ENCODE data around the gene KRT78.
A peak's percentile ranks its signal among the peaks of the same experiment; 100 is the strongest.
"Not testable (repeated sequence)": the region's sequence is repeated elsewhere in the genome, so short reads cannot be mapped to it uniquely, and the experiment has no call there.

The KRT78 gene

GRCh38 chr12:52848661-52849255 is at the start of gene KRT78:
TSS of gene KRT78 (minus strand) at chr12:52848994. CDS start at chr12:52848930, 64 bp downstream.
- no peak for DNase-seq (ENCODE audit: low read depth in 2 of 3, low spot score in 2 of 3)

- DNase-seq (ENCODE audit: low read depth in 2 of 3, low spot score in 2 of 3) = no peak
Observed at GRCh38 chr12:52896190-52897100, 47.7 kb upstream of the KRT78 start.

- no peak for DNase-seq (ENCODE audit: low read depth in 2 of 3, low spot score in 2 of 3)
Observed at GRCh38 chr12:52895726-52896189, 47.0 kb upstream of the KRT78 start.

- DNase-seq (ENCODE audit: low read depth in 2 of 3, low spot score in 2 of 3) = no peak
Observed at GRCh38 chr12:52892974-52893373, 44.2 kb upstream of the KRT78 start.

- no peak for DNase-seq (ENCODE audit: low read depth in 2 of 3, low spot score in 2 of 3)
Observed at GRCh38 chr12:52892207-52892852, 43.5 kb upstream of the KRT78 start.

- no peak for DNase-seq (ENCODE audit: low read depth in 2 of 3, low spot score in 2 of 3)
Observed at GRCh38 chr12:52891044-52891443, 42.2 kb upstream of the KRT78 start.

GRCh38 chr12:52890417-52890816 is 41.6 kb upstream of the KRT78 start:
- no peak for DNase-seq (ENCODE audit: low read depth in 2 of 3, low spot score in 2 of 3)

- peak; percentile 55 to 80 (median 73) for DNase-seq (ENCODE audit: low read depth in 2 of 3, low spot score in 2 of 3)
Observed at GRCh38 chr12:52884526-52885293, 35.9 kb upstream of the KRT78 start.

GRCh38 chr12:52880499-52880898 is 31.7 kb upstream of the KRT78 start:
- DNase-seq (ENCODE audit: low read depth in 2 of 3, low spot score in 2 of 3) = not testable (repeated sequence)

GRCh38 chr12:52879394-52880351 is 30.9 kb upstream of the KRT78 start:
- peak in 2 of 3 experiments; percentile 32 to 58 for DNase-seq (ENCODE audit: low read depth in 2 of 3, low spot score in 2 of 3)

GRCh38 chr12:52878507-52879393 is 30.0 kb upstream of the KRT78 start:
- no peak for DNase-seq (ENCODE audit: low read depth in 2 of 3, low spot score in 2 of 3)

GRCh38 chr12:52877242-52877641 is 28.4 kb upstream of the KRT78 start:
- no peak for DNase-seq (ENCODE audit: low read depth in 2 of 3, low spot score in 2 of 3)

GRCh38 chr12:52876372-52876771 is 27.6 kb upstream of the KRT78 start:
- no peak for DNase-seq (ENCODE audit: low read depth in 2 of 3, low spot score in 2 of 3)

GRCh38 chr12:52874573-52875435 is 26.0 kb upstream of the KRT78 start:
- DNase-seq (ENCODE audit: low read depth in 2 of 3, low spot score in 2 of 3) = no peak

- peak in 1 of 3 experiments; percentile 28 for DNase-seq (ENCODE audit: low read depth in 2 of 3, low spot score in 2 of 3)
Observed at GRCh38 chr12:52873832-52874572, 25.2 kb upstream of the KRT78 start.

GRCh38 chr12:52873513-52873831 is 24.7 kb upstream of the KRT78 start:
- DNase-seq (ENCODE audit: low read depth in 2 of 3, low spot score in 2 of 3) = no peak

GRCh38 chr12:52872644-52873389 is 24.0 kb upstream of the KRT78 start:
- DNase-seq (ENCODE audit: low read depth in 2 of 3, low spot score in 2 of 3) = no peak
